ENCODE data around the gene C10orf95. TPM values are rescaled to one million over a fixed set of nuclear protein-coding genes. Genes with fewer than 3 reads are reported as not detected.

The C10orf95 gene
- total RNA-seq, 1 donor from 2014 or later, result 0.18 TPM

DNA sequence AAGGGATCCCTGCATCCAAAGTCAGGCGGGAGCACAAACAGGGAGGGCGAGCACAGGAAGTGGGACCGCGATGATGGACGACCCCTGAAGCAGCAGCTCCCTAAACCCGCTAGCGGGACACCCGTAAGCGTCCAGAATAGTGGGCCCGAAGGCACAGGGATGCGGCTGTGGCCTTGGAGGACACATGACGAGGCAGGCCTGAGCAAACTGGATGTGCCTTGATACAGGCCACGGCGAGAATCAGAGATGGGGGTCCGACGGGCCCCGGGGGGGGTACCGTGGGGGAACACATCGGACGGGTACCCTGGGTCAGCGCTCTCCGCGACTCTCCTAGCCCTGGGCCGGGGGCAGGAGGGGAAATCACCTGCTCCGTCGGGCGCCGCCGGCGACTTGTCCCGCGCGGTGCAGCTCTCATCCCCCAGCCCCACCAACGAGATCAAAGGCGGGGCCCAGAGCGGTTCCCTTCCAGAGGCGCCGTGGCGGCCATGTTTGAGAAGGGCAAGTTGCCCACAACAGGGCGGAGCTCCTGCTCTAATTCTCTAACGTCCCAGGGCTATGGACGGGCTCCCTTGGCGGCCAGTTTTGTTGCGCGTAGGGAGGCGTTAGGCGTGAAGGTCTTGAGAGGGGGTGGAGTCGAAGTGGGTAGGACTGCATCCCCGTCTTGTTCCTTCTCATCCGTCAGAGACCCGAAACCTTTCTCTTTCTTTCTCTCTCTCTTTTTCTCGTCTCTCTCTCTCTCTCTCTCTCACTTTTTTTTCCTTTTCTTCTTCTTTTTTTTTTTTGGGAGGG lies 19.0 kb downstream of the C10orf95 start, which contains the start of gene CUEDC2:
Gene CUEDC2, minus strand, starts transcription at position 413 of the 789 bp plus-strand sequence. CDS start 7,386 bp downstream, outside the sequence.
- no peak for TF ChIP-seq CTCF (IDR thresholded peaks at IDR 0.05; ENCODE audit: unreplicated experiment)
- H3K27ac Mint-ChIP-seq (ENCODE audit: unreplicated experiment), result peak within 1 kb of the TSS; percentile 74
- H3K9me3 Mint-ChIP-seq (ENCODE audit: unreplicated experiment), result no peaks in the 10 kb centered on the region
- H3K4me1 Mint-ChIP-seq (ENCODE audit: unreplicated experiment), result peaks cover 39% of the 10 kb centered on the region
- H3K27me3 Mint-ChIP-seq (ENCODE audit: unreplicated experiment), result peaks cover 14% of the 10 kb centered on the region
- H3K36me3 Mint-ChIP-seq (ENCODE audit: low read depth, unreplicated experiment), result no peaks in the 10 kb centered on the region
- H3K4me3 Mint-ChIP-seq (ENCODE audit: unreplicated experiment), result peak within 1 kb of the TSS; percentile 96
- DNase-seq (ENCODE audit: low spot score), result peak; percentile 95

DNA sequence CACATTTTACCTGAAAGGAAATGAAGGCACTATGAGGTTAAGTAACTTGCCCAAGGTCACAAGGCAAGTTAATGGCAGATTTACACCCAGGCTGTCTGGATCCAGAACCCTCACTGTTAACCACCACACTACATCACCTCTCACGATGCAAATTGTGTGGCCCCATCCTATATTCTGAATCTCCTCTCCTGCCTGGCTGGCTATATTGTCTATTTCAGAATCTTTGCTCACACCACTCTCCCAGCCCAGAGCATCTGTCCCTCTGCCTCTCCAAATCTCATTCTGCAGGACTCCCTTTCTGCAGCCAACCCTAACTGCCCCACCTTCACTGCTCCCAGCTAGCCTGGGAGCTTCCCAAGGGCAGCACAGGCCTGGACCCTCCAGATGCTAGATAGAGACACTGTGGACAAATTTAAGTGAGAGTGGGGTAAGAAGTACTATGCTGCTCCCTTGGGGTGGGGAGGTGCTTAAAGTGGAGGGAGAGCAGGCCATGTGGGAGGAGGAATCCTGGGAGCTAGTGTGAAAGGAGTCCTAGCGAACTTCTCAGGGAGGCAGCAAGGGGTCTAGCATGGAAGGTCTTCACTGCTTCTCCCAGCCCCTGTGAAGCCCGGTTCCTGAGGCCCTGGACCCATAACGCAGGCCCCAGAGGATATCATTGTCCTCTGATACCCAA lies 19.8 kb downstream of the C10orf95 start:
- no peak for TF ChIP-seq CTCF (IDR thresholded peaks at IDR 0.05; ENCODE audit: unreplicated experiment)
- Mint-ChIP-seq H3K36me3 (ENCODE audit: low read depth, unreplicated experiment) (no peaks in the 10 kb centered on the region), H3K27ac (ENCODE audit: unreplicated experiment) (peak overlapping the region; percentile 57), H3K27me3 (ENCODE audit: unreplicated experiment) (peaks cover 10% of the 10 kb centered on the region), H3K9me3 (ENCODE audit: unreplicated experiment) (no peaks in the 10 kb centered on the region), H3K4me1 (ENCODE audit: unreplicated experiment) (peaks cover 34% of the 10 kb centered on the region), H3K4me3 (ENCODE audit: unreplicated experiment) (peak overlapping the region; percentile 96)
- no peak for DNase-seq (ENCODE audit: low spot score)

DNA sequence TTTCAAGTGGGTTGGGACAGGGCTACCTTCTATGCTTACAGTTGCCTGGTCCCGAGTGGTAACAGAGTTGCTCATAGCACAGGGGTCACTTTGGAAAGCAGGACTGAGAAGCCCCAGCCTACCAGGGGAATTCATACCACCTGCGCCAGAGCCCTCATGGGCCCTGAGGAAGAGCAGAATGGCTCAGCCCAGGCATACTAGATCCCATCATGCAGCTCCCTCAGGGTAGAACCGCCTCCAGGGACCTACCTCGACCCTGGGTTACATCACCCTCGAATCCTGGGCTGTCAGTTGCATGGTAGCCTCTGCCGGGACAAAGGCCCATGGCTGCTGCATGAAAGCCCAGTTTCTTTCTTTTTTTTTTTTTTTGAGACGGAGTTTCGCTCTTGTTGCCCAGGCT lies 21.9 kb downstream of the C10orf95 start:
- H3K4me3 Mint-ChIP-seq (ENCODE audit: unreplicated experiment), result no peak overlapping the region
- H3K9me3 Mint-ChIP-seq (ENCODE audit: unreplicated experiment), result no peaks in the 10 kb centered on the region
- H3K36me3 Mint-ChIP-seq (ENCODE audit: low read depth, unreplicated experiment), result peaks cover 2% of the 10 kb centered on the region
- peaks cover 8% of the 10 kb centered on the region for H3K27me3 Mint-ChIP-seq (ENCODE audit: unreplicated experiment)
- H3K27ac Mint-ChIP-seq (ENCODE audit: unreplicated experiment), result no peak overlapping the region
- DNase-seq (ENCODE audit: low spot score), result no peak
- no peak for TF ChIP-seq CTCF (IDR thresholded peaks at IDR 0.05; ENCODE audit: unreplicated experiment)
- H3K4me1 Mint-ChIP-seq (ENCODE audit: unreplicated experiment), result peaks cover 16% of the 10 kb centered on the region

GRCh38 chr10:102426803-102427287 lies 24.5 kb downstream of the C10orf95 start:
- H3K4me1 Mint-ChIP-seq (ENCODE audit: unreplicated experiment), result peaks cover 13% of the 10 kb centered on the region

More at GRCh38 chr10:102426803-102427287, 24.5 kb downstream of the C10orf95 start:
- no peak for DNase-seq (ENCODE audit: low spot score)
- Mint-ChIP-seq H3K4me3 (ENCODE audit: unreplicated experiment) (no peak overlapping the region), H3K27me3 (ENCODE audit: unreplicated experiment) (peaks cover 7% of the 10 kb centered on the region), H3K9me3 (ENCODE audit: unreplicated experiment) (no peaks in the 10 kb centered on the region), H3K36me3 (ENCODE audit: low read depth, unreplicated experiment) (peaks cover 8% of the 10 kb centered on the region), H3K27ac (ENCODE audit: unreplicated experiment) (no peak overlapping the region)
- no peak for TF ChIP-seq CTCF (IDR thresholded peaks at IDR 0.05; ENCODE audit: unreplicated experiment)
